GM21619 (cell line): ENCODE measurements around the gene JUN.

Experiments
- ATAC-seq: cut with Tn5 transposase; IDR thresholded peaks from one replicate; pipeline ENCODE4 v1.9.1; 2021; ENCODE audit not compliant: unreplicated experiment

The JUN gene

DNA sequence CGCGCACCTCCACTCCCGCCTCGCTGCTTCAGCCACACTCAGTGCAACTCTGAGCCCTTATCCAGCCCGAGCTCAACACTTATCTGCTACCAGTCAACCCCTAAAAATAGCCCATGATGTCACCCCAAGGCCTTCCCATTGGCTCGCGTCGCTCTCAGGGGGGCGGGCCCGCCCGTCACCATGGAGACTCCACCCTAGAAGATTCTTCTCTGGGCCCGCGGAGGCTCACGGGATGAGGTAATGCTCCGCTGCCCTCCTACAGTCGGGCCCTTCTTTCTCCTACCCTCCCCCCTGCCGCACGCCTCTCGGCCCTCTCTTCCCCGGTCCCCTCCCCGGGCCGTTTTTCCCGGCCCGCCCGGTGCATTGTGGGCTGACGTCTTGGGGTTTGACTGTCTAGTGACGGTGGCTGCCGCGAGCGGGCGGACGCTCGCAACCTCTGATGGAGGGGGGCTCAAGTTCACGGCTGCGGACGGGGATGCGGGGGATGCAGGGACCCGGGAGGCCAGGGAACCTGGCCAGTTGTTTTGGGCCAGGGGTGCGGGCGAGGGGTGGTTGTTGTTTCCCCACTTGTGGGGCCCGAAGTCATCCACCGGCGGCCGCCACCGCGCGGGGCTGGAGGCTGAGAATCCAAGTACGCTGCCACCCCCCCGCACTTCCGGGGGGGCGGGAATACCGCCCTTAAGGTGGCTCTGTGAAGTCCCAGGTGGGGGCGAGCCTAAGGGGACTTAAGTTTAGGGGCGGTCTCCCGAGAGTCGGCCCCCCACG lies at the start of gene JUN:
JUN (minus strand) TSS at position 55 of the 765 bp plus-strand sequence. CDS start 977 bp downstream, outside the sequence.
- peak; percentile 76 for ATAC-seq

DNA sequence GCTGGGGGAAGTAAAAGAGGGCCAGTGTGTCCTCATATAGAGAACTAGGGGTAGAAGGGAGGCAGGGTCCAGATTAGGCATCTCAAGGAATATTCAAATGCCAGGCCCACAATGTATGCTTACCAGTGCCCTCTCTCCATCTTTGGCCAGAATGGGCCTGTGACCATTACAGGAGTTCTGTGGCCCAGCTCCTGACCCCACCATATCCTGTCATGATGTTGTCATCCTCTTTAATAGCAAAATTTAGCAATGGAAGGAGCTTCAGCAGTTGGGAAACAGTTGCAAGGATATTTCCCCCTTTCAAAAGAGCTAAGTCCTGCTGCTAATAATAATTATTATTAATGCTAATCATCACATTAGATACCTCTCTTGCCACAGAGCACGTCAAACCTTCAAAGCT lies 49.3 kb upstream of the JUN start:
- no peak for ATAC-seq

DNA sequence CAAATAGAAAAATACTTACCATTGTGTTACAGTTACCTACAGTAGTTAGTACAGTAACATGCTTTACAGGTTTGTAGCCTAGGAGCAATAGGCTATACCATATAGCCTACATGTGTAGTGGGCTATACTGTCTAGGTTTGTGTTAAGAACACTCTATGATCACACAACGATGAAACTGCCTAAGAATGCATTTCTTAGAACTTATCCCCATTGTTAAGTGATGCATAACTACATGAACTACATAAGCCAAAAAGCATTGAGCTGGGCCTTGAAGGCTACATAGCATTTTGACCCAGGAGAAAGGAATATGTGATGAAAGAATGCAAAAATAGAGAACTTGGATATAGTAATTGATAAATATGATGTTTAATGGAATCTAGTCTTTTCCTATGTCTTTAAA lies 46.4 kb upstream of the JUN start:
- ATAC-seq, result no peak

DNA sequence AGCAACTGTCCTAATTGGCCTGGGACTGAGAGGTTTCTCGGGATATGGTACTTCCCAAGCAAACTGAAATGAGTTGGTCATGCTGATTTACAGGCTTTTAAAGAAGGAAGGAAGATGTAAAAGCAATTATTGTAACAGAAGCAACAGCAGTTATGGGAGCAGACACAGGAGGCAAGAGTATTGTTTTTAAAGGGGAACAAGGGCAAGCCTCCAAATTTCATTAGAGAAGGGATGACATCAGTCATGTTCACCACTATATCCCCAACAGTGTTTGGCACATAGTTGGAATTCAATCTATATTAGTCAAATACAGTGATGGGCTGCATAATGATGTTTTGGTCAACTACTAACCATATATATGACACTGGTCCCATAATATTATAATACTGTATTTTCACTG lies 46.0 kb upstream of the JUN start:
- ATAC-seq, result no peak

DNA sequence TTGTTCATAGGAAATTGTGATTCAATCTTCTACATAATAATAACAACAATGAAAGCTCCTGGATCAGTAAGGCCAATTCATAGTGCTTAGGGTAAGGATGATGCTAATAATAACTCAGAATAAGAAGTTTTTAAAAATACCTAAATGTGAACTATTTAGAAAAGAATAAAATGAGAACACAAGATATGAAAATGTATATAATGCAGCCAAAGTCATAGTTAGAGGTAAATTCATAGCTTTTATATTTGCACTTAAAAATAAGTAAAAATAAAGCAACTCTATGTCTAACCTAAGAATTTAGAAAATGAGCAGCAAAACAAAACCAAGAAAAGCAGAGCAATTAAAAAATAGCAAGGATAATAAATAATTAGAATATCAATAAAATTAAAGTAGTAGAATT lies 43.5 kb upstream of the JUN start:
- no peak for ATAC-seq

DNA sequence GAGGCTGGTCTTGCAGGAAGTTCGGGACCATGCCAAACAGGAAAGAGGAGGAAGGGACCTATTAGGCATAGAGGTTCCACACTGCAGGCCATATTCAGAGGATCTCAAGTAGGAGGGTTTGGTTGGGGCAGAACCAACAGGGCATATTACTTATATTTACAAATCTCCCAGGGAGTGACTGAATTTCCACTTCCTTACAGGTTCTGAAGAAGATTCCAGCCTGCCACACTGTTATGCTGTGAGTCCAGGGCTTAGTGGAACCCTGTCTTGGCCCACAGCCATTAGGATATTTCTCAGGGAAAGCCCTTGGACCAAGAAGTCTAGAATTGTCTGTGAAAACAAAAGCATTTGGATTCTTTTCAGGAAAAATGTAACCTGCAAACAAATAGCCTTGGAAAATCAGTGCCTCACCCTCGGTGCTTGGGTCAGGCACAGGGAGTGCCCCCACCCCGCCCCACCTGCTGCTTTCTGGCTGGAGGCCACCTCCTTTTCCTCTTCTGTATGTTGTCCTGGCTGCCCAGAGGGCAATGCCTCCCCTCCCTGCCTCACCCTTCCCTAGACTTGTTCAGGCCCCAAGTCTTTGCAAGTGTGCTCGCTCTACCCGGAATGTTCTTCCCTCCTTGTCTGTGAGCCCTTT lies 41.0 kb upstream of the JUN start:
- ATAC-seq, result no peak

DNA sequence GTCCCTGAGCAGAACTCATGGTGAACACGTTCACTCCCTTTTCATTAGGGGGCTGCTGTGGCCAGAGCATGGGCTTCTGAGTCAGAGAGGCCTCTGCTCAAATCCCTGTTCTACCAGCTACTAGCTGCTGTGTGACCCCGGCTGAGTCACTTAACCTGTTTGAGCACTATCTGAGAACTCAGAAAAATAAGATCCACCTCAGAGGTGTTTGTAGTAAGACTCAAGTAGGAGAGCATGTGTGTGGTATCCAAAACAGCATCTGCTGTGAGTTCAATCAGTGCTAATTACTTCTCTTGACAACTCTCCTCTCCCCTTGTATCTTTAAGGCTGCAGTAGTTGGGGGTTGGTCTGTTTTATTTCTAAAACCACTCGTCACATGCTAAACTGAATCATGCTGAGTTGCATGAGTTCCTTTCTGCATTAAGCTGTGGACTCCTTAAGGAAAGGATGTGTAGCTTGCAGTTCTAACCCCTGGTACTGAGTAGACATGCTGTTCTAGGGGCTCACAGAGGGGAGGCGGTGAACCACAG lies 39.7 kb upstream of the JUN start:
- no peak for ATAC-seq

DNA sequence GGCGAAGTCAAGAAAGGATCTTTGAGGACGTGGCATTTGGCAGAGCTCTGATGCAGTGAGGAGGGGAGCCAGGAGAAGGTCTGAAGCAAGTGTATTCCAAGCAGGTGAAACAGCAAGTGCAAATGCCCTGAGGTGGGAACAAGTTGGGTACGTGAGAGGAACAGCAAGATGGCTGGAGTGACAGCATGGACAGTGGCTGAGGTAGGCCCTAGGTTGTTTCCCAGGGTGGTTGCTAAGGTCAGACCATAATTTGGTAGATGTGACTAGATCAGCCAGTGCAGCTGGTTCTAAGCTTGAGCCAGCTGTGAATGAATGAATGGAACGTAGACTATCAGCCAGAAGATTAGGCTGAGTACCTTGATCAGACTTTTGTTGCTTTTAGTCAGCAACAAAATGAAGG lies 37.5 kb upstream of the JUN start:
- ATAC-seq, result no peak

DNA sequence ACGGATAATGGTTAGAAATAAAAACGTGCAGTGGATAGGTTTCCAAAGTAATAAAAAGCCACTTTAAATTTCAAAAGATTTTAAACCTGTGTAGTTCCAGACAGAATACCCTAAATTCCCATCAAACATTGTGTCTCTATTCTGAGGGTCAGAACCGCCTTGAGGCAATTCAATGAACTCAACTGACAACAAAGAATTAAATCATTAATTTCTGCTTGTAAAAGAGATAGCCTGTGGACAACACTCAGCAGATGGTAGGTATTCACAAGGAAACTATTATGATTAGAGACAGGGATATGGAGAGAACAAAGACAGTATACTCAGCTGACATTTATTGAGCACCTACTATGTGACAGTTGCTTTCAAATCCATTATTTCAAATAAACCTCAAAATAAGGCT lies 35.1 kb upstream of the JUN start:
- ATAC-seq, result no peak

DNA sequence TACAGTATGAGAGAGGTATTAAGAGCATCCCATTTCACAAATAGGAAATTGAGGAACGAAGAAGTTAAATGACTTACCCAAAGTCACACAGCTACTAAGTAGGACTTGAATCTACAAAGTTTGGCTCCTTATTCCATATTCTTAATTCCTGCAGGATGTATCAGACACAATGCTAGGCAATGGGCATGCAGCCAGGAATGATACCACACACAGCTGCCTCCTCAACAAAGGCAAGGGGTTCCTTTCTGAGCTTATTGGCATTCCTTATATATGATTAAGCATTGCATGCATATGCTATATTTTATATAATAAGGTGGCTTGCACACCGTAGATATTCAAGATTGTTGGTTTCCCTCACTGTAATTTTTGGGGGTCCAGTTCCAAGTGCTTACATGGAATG lies 34.2 kb upstream of the JUN start:
- no peak for ATAC-seq

DNA sequence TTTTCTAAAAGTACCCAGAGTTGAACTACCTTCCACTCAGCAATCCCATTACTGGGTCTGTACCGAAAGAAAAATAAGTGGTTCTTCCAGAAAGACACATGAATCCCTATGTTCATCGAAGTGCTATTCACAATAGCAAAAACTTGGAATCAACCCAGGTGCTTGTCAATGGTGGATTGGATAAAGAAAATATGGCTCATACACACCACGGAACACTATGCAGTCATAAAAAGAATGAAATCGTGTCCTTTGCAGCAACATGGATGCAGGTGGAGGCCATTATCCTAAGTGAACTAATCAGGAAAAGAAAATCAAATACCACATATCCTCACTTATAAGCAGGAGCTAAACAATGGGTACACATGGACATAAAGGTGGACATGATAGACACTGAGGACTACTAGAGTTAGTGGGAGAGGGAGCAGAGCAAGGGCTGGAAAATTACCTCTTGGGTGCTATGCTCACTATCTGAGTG lies 32.9 kb upstream of the JUN start:
- no peak for ATAC-seq

DNA sequence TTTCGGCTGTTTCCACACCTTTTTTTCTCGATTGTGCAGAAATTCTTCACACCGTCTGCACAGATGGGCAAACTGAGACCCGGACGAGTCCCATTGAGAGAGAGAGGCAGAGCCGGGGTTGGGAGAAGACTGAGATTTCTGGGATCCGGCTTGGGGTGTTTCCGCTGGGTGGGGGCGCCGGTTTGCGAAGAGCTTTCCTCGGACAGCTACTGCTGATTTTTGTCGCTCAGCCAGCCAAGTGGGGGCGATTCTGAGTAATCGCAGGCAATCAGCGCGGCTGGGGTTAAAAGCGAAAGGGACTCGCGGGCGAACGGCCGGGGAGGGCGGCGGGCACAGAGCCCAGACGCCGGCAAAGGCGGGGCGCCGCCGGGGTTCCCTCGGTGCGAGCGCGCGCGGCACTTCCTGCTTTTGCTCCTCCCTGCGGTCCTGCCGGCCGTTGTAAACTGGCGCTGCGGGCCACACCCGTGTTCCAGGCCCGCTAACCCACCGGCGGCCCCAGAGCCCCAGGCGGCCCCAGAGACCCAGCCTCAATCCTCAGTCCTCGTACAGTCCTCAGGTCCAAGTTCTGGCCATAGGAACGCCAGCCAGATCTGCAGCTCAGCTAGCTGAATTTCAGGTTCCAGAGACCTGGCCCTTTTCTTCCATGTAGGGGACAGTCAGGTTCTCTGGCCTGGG lies 32.4 kb upstream of the JUN start:
- ATAC-seq, result peak; percentile 85

DNA sequence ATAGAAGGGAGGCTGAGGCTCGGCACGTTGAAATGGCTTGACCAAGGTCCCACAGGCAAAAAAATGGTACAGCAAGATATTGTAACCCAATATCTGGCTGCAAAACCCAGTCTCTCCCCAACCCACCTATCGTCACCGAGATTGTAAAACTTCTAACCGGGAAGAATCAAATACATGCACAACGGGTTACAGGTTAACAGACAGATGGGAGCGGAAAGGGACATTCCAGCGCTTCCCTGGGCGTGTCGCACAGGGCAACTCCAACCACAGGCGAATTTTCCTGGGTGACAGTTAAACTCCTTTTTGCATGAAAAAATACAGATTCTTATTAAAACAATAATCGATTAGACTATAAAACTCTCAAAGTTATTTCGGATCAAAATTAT lies 31.8 kb upstream of the JUN start:
- peak; percentile 14 for ATAC-seq

DNA sequence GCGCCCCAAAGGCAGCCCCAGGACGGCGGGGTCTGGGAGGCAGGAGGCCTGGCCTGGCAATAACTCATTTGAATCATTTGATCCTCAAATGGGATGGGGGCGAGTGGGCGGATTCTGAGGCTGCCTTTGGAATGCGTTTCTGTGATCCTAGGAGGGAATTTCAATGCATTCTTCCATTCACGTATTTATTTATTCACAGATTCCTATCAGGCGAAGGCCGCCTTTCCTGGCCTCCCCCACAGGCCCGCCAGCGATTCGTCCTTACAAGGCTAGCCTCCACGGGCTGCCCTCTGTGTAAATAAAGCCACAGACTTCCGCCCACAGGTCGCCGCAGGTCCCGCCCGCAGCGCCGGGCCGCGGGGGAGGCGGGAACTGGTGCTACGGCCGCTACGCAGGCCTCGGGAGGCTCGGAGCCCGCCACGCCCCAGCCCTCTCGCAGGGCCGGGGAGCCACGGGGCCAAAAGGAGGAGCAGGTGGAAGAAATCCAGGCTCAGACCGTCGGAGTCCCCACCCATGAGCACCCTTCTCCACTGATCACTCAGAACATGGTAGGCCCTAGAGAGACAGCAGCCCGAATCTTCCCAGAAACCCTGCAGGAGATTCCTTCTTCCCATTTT lies 31.3 kb upstream of the JUN start:
- peak; percentile 62 for ATAC-seq

DNA sequence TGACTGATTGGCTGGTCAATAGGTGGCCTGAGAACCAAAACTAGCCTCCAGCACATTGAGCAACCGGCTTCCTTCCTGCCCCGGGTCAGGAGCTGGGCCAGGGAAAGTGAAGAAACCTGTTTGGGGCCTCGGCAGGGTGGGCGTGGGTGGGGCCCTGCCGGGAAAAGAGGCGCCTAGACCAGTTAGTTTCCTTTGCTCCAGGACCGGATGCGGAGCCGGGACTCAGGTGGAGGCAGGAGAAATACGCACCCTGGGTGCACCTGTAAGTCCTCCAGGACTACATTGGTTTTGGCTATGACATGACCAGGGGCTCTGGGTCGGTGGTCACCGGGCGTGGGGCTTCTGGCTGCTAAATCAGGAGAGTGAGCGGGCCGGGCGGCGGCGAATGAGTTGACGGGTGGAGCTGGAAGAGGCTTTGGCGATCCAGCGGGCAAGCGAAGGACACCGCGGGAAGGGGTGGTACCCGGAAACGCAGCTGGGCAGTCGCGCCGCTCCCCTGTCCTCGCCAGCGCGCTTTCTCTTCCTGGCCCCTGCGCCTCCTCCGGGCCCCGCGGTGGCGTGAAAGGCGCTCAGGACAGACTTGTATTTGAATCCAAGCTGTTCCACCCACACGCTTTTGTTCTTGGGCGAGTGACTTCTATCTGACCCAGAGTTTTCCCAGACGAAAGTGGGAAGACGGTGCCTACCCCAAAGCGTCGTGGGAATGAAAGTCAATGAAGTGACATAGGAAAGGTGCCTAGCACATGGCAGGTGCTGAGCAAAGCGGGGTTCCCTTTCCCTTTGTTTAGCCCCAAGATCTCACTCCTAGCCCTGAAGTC lies 30.6 kb upstream of the JUN start:
- ATAC-seq, result no peak

DNA sequence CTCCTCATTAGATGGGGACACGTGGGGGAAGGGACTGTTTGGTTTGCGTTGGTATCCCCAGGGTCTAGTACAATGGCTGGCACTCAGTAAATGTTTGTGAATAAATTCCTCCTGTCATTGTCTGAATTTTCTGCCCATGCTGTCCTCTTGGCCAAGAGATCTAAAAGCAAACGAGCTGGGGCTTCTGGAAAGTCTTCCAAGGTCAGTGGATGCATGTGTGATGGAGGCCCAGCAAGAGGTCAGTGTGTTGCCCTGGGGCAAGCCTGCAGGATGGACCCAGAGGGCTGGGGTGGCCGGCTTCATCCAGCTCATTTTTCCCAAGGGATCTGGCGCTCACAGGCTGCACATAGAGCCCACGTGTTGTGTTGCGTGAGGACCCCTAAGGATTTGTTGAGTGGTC lies 30.0 kb upstream of the JUN start:
- ATAC-seq, result no peak

DNA sequence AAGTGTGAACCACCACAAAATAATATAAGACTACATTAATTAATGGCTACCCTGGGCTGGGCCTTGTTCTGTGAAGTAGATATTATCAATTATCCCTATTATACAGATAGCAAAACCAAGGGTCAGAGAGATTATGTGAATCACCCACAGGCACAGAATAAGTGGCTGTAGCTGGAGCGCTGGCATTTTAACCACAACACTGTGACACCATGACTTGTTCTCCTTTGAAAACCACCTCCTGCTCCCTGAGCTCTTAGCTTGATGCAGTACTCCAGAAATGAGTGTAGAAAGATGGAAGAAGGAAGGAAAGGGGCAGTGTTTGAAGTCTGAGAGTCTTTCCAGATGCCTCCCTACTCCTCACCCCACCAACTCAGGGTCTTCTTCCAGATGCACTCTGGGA lies 29.5 kb upstream of the JUN start:
- ATAC-seq, result no peak

DNA sequence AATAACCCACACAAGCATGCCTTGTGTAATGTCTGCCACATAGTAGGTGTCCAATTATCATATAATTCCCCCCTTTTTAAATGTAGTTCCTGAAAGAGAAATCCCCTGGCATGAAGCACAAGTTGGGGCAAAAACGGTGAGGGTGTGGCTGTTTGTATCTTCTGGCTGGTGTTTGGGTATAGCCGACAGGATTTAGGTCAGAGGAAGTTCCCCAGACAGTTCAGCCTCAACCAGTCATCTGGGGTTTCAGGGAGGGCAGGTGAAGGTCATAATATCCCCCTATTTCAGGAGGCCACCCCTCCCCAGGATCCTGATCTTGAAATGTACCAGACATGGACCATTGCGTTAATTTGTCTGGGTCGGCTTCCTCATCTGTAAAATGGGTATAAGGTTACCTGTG lies 29.1 kb upstream of the JUN start:
- ATAC-seq, result no peak

DNA sequence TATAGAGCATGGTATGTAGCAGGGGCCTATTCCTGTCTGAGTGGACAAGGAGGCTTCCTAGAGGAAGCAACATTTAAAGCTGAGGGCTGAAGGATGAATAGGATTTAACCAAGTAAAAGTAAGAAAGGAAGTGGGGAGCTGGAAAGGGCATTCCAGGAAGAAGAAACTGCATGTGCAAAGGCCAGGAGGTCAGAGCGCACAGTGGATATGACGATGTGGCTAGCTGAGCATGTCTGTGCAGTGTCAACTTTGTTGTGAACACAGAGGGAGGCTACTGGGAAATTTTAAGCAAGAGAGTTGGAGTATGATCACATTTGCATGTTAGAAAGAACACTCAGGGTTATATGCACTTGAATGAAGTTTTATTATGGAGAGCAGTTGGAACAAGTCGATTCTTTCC lies 28.6 kb upstream of the JUN start:
- ATAC-seq, result no peak

DNA sequence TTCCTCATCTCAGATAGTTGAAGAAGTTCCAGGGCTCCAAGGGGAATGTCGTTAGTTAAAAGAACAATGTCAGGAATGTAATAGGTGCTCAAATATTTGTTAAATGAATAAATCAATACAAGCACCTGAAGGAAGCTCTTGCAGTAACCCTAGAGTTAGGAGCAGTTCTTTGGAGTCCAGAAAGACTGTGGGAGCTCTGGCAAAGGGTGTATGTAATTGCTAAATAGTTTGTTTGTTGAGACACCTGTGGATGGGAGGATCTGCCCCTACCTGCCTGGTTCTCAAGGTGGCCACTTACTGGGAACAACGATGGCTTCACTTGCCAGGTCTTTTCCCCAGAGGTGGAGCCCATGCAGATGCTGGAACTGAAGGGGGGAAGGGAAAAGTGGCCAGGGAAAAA lies 27.5 kb upstream of the JUN start:
- ATAC-seq, result no peak
